GM18870 (cell line): ENCODE results near the gene NUDT7.

Source experiments
- ATAC-seq: cut with Tn5 transposase; IDR thresholded peaks from one replicate; pipeline ENCODE4 v1.9.1; 2021; ENCODE audit warnings: moderate library complexity; ENCODE audit not compliant: unreplicated experiment

Gene NUDT7

DNA sequence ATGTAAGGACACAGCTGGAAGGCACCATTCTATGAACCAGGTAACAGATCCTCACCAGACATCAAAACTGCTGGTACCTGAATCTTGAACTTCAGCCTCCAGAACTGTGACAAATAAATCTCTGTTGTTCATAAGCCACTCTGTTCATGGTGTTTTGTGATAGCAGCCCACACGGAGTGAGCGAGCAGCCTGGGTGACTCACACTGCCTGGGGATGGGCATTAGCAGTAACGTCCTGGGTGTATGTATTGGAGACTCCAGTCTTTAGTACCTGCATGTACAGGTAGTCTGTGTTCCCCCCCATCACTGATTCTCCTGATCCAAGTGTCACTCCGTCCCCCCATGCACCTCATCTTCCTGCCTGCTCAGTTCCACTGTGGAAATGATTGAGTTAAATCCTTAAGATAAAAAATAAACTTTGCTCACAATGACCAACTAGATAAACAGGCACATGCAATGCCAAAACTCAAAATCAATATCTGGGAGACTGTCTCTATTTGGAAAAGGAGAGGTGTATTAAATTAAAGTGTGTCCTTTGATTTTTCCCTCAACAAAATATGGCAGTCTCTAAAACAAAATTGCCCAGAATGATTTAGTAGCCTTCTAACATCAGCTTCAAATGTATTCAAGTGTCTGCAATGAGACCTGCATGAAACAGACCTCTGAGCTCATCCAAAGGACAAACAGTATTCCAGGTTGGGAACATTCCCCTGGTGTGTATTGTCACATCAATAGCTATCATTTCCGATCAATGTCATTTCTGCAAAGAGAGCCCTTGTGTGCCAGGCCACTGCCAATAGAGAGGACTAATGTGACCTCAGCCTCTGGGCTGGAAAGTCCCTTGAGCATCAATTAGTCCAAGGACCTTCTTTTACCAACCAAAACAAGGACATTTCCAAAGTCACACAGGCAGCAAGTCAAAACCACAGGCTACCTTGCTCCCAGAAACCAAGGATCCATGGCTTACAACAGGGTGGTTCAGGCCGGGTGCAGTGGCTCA, 53.9 kb downstream of the NUDT7 start:
- no peak for ATAC-seq

DNA sequence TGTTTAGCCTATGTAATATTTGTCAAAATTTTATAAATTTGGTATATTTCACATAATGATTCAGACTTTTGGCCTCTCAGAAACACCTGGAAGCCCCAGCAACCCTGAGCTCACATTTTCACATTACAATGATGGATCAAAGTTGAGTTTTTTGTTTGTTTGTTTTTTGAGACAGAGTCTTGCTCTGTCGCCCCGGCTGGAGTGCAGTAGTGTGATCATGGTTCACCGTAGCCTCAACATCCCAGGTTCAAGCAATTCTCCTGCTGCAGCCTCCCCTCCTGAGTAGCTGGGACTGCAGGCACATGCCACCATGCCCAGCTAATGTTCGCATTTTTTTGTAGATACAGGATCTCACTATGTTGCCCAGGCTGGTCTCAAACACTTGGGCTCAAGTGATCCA, 55.4 kb downstream of the NUDT7 start:
- ATAC-seq = no peak

- ATAC-seq = no peak
Observed at GRCh38 chr16:77780378-77780837, 58.1 kb downstream of the NUDT7 start.

DNA sequence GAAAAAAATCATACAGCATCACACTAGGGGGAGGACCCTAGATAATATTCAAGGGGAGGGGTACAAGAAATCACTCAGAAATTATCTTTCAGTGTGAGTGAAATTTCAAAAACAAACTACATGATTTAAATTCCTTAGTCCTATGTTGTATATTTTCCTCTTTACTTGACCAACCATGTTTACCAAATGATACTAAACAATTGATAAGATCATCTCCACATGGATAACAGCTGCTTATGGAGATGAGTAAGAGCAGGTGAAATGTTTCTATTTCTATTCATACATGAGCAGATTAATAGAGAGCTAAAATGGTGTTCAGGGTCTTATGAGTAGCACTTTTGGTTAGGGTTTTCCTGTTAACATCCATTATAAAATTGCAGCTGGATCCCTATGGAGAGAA, 58.8 kb downstream of the NUDT7 start:
- ATAC-seq = no peak

- ATAC-seq = no peak
Observed at GRCh38 chr16:77782694-77783093, 60.4 kb downstream of the NUDT7 start.

- ATAC-seq = no peak
Observed at GRCh38 chr16:77784441-77785372, 62.4 kb downstream of the NUDT7 start.

GRCh38 chr16:77785373-77785764, 63.1 kb downstream of the NUDT7 start:
- no peak for ATAC-seq

DNA sequence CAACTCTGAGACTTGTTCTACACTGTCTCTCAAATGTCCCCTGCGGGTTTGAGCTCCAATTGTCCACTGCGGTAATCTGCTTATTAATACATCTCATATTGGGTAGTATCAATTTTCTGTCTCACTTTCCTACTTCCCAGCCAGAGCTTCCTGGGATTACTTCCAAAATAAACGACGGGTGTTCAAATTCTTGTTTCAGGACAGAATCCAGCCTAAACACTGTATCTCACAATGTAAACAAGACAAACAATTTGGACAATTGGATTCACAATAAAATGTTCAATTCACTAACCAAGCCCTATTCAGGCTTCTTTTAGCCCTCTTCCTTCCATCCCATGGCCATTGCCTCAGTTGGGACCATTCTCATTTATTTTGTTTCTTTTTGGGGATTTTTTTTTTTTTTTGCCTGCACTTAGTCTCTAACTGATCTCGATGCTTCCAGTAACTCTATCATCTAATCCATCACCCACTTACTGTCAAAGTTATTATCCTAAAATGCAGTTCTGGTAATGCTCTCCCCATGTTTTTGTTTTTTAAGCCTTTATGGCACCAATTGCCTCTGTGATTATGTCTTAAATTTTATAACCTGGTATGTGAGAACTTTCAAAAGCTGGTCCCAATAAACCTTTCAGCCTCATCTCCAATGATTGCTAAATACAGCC, 64.0 kb downstream of the NUDT7 start:
- no peak for ATAC-seq

- ATAC-seq = no peak
Observed at GRCh38 chr16:77787452-77787851, 65.1 kb downstream of the NUDT7 start.

DNA sequence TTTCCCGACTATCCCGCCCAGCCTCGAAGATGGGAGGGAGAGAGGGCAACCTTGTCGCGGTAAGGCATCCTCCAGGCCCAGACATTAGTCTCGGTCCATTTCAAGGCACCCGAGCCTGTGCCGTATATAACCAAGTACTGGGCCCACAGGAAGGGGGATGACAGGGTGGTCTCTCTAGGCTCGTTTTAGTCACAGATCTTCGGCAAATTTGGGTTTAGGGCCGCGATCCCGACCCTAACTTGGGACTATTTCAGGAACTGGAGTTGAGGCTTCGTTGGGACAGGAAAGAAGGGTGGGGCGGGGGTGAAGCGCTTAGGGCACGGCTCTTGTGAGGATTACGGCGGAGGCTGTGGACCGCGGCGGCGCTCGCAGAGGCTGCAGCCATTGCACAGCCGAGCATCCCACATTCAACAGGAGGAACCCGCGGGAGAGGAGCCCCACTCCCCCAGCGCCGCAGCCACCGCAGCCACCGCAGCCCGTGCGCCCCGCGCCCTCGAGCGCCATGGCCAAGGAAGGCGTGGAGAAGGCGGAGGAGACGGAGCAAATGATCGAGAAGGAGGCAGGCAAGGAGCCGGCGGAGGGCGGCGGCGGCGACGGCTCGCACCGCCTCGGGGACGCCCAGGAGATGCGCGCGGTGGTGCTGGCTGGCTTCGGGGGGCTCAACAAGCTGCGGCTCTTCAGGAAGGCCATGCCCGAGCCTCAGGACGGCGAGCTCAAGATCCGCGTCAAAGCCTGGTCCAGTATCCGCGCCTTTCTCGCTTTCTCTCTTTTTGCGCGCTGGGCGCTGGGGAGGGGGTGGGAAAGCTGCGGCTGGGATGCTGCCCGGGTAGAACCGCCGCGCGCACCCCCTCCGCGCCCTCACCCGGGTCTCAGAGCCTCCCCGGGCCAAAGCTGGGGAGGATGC, 66.1 kb downstream of the NUDT7 start, which contains the start of gene VAT1L:
Gene VAT1L (plus strand): TSS at position 384 of the 904 bp plus-strand sequence. CDS start 119 bp downstream, at position 503.
- no peak for ATAC-seq

DNA sequence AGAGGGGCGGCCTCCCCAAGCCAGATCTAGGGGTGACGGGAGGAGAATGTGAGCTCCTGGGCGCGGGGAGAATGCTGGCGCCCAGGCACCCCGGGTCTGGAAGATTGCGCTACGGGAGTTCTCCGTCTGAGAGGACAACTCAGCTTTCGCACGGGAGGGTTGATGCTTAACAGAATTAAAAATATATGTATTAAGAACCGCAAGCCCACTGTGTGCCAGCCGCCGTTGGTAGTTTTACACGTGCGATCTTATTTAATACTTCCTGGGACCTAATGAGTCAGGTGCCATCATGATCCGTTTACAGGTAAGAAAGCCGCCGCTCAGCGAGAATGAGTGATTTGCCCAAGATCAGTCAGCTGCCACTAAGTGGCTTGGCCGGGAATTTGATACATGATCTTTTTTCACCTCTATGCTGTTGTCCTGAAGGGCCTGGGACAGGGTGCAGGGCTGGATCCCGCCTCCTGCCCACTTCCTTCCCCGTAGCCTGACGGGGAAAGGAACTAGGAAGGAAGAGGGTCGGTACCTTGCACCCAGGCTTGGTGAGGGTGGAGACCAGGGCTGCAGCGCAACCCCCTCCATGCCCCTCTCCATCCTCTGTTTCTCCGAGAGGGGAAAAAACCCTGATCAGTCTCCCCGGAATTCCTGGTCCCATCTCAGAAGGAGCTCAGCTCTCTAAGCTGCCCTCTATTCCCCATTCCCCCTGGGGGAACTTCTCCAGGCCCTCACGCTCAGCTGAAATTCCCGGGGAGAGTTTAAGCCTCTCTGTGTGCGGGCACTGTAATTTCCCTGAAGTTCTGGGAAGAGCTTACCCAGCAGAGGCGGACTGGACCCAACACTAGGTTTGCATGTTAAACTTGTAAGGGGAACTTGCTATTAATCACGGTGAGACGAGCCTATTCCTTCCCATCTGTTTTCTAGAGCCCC, 67.0 kb downstream of the NUDT7 start:
- ATAC-seq = no peak

GRCh38 chr16:77790009-77790372, 67.7 kb downstream of the NUDT7 start:
- no peak for ATAC-seq

DNA sequence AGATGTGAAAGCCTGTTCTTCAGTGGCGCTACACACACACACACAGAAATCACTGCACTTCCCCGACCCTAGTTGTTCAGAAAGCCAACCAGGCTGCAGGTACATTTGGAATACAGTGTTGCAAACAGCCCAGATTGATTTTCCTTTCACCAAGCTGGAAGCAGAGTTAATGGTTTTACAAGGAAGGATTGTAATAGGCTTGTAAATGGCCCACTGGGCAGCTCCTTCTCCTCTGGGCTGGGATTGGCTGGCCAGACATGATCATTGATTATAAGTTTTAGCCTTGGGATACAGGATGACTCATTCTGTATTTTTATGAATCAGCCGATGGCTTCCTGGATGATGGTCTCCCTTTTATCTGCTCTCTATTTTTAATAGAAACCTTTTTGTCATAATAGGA, 68.6 kb downstream of the NUDT7 start:
- ATAC-seq = no peak
